B cell (primary cell): ENCODE results near the gene ATAD3B. TPM values are rescaled to one million over a fixed set of nuclear protein-coding genes. Genes with fewer than 3 reads are reported as not detected.
A peak's percentile ranks its signal among the peaks of the same experiment; 100 is the strongest.

Experiments
- ATAC-seq: fragments of 200-7000 bp; cut with Tn5 transposase; one replicate; pipeline ENCODE4 v1.10.0; 2021; ENCODE audit warnings: low read depth, mild to moderate bottlenecking, moderate number of reproducible peaks, moderate library complexity
- CTCF ChIA-PET: fragments of 350-600 bp; sonication (Branson Sonifier 250); formaldehyde crosslinking; loops from one replicate; lab custom pipeline; 2021; ENCODE audit warnings: antibody characterized with exemption, inconsistent platforms; lab: Charles Lee
- POLR2A ChIA-PET: fragments of 350-600 bp; sonication (Branson Sonifier 250); formaldehyde crosslinking; loops from one replicate; lab custom pipeline; 2021; ENCODE audit warnings: antibody characterized with exemption; lab: Charles Lee
- DNase-seq: peaks from one replicate; pipeline ENCODE4 v3.0.0; 2013
- H2AFZ ChIP-seq: 2 replicates; pipeline ENCODE4 v1.6.1; 2012; ENCODE audit warnings: mild to moderate bottlenecking, low read depth, low read length; ENCODE audit not compliant: insufficient read depth, poor library complexity, severe bottlenecking
- H3K27ac ChIP-seq, 2 donors: 1 replicate in 1 of 2; 2 replicates in 1 of 2; pipeline ENCODE4 v1.5.1; 2012 to 2013; ENCODE audit warnings: low read length in 2 of 2, mild to moderate bottlenecking in 2 of 2, moderate library complexity in 1 of 2
- H3K27me3 ChIP-seq, 4 experiments: fragments of 200-600 bp in 1 of 4; sonication (generic) in 1 of 4; replicated peaks in 1 of 4; 1 replicate in 2 of 4; 2 replicates in 2 of 4; pipeline versions ENCODE4 v1.6.1 to v1.7.0; 2013 to 2016; ENCODE audit warnings: low read length in 3 of 4, mild to moderate bottlenecking in 2 of 4, mixed read lengths in 1 of 4, moderate library complexity in 1 of 4; ENCODE audit not compliant: insufficient read depth in 4 of 4, control insufficient read depth in 3 of 4; ENCODE audit errors: control extremely low read depth in 1 of 4
- H3K36me3 ChIP-seq, 2 experiments: replicated peaks in 1 of 2; 1 replicate in 1 of 2; 2 replicates in 1 of 2; pipeline versions ENCODE4 v1.6.1 to v1.7.1; 2013; ENCODE audit warnings: low read length in 1 of 2; ENCODE audit not compliant: insufficient read depth in 2 of 2, control insufficient read depth in 1 of 2; ENCODE audit errors: control extremely low read depth in 1 of 2, extremely low read depth in 1 of 2
- H3K4me1 ChIP-seq, 2 donors: fragments of 200-600 bp in 1 of 2; sonication (generic) in 1 of 2; 1 replicate in 1 of 2; 2 replicates in 1 of 2; pipeline versions ENCODE4 v1.5.1 to v1.6.1; 2013 to 2017; ENCODE audit warnings: low read length in 2 of 2; ENCODE audit not compliant: control insufficient read depth in 2 of 2, insufficient read depth in 2 of 2
- H3K4me2 ChIP-seq: replicated peaks from 2 replicates; pipeline ENCODE3; 2012; ENCODE audit warnings: mild to moderate bottlenecking, low read depth, low read length; ENCODE audit not compliant: poor library complexity, severe bottlenecking
- H3K4me3 ChIP-seq, 5 experiments: fragments of 200-600 bp in 1 of 5; sonication (generic) in 1 of 5; 1 replicate in 3 of 5; 2 replicates in 2 of 5; pipeline versions ENCODE4 v1.5.1 to v1.7.0; 2011 to 2016; ENCODE audit warnings: low read length in 4 of 5, mild to moderate bottlenecking in 4 of 5, low read depth in 2 of 5, control low read depth in 1 of 5, moderate library complexity in 1 of 5; ENCODE audit not compliant: insufficient read depth in 1 of 5; ENCODE audit errors: control extremely low read depth in 1 of 5, extremely low read depth in 1 of 5
- H3K79me2 ChIP-seq: fragments of 200-600 bp; sonication (generic); one replicate; pipeline ENCODE4 v1.6.0; 2016; ENCODE audit warnings: low read length; ENCODE audit not compliant: control insufficient read depth, insufficient read depth
- H3K9ac ChIP-seq: fragments of 200-600 bp; sonication (generic); 2 replicates; pipeline ENCODE4 v1.6.1; 2017; ENCODE audit warnings: mild to moderate bottlenecking, low read length, moderate library complexity
- H3K9me3 ChIP-seq, 3 donors: one replicate each; pipeline versions ENCODE4 v1.6.1 to v1.7.1; 2013; ENCODE audit warnings: low read length in 2 of 3; ENCODE audit not compliant: control insufficient read depth in 2 of 3, insufficient read depth in 1 of 3; ENCODE audit errors: control extremely low read depth in 1 of 3
- H4K20me1 ChIP-seq: 2 replicates; pipeline ENCODE4 v1.6.0; 2012; ENCODE audit warnings: mild to moderate bottlenecking, low read length; ENCODE audit not compliant: insufficient read depth, control insufficient read depth, poor library complexity, severe bottlenecking
- H3K27ac Mint-ChIP-seq: one replicate; pipeline ENCODE4 v1.8.0; 2021; ENCODE audit warnings: mixed read lengths
- H3K27me3 Mint-ChIP-seq: one replicate; pipeline ENCODE4 v1.8.0; 2021; ENCODE audit warnings: mixed read lengths
- H3K4me1 Mint-ChIP-seq: one replicate; pipeline ENCODE4 v1.8.0; 2021; ENCODE audit warnings: mixed read lengths
- H3K4me3 Mint-ChIP-seq: one replicate; pipeline ENCODE4 v1.8.0; 2021; ENCODE audit warnings: mixed read lengths
- H3K9me3 Mint-ChIP-seq: one replicate; pipeline ENCODE4 v1.8.0; 2022; ENCODE audit warnings: mixed read lengths; ENCODE audit not compliant: insufficient read depth
- EZH2 ChIP-seq: IDR thresholded peaks from 2 replicates; pipeline ENCODE4 v1.6.1; 2012; ENCODE audit warnings: borderline replicate concordance, low read depth, mild to moderate bottlenecking, moderate library complexity, low read length; ENCODE audit not compliant: insufficient read depth, poor library complexity, severe bottlenecking
- whole genome bisulfite sequencing: methylation state at CpG from one replicate; pipeline ENCODE4 v1.1.5; 2013; ENCODE audit warnings: missing lambda C conversion rate; ENCODE audit not compliant: insufficient coverage; 5-methylcytosine and 5-hydroxymethylcytosine counted together
- intact Hi-C: fragments of 100-400 bp; cut with micrococcal nuclease; formaldehyde crosslinking; loops from one replicate; pipeline ENCODE4 v1.10.0; 2022
- polyA plus RNA-seq: library from polyadenylated mRNA; depleted of rRNA; stranded (reverse); fragments of >200 nt; gene quantifications from 2 replicates; pipeline ENCODE4 v1.2.3, GENCODE V29; 2012
- total RNA-seq, 2 donors: library from RNA; stranded (reverse); fragments of 120-200 nt in 1 of 2; gene quantifications; 1 replicate in 1 of 2; 2 replicates in 1 of 2; pipeline versions ENCODE4 v1.2.3 to v1.2.4, GENCODE V29; 2013 to 2022
- TF ChIP-seq, protein P1 (sequence below): fragments of 200-600 bp; IDR thresholded peaks from one replicate; pipeline ENCODE4 v1.8.0; 2022; ENCODE audit warnings: antibody characterized with exemption, mild to moderate bottlenecking

Gene ATAD3B
- total and polyA plus RNA-seq, 2 donors (not counting 1 experiment from before 2014, with no cell fraction given) = 50.9 to 51.5 TPM

GRCh38 chr1:1441002-1441888 lies 30.3 kb upstream of the ATAD3B start:
- Histone ChIP-seq H3K4me3 (no peak overlapping the region), H3K36me3 (no peaks in the 10 kb centered on the region), H3K9me3 (peaks cover 0 to 7% (median 0%) of the 10 kb centered on the region in 3 donors), H3K27ac (no peak overlapping the region), H3K27me3 (peaks cover 0 to 34% (median 15%) of the 10 kb centered on the region in 4 experiments), H2AFZ (no peak overlapping the region), H3K4me2 (peak overlapping the region; percentile 14), H3K79me2 (no peaks in the 10 kb centered on the region), H4K20me1 (no peaks in the 10 kb centered on the region), H3K4me1 (peaks cover 9 to 15% of the 10 kb centered on the region in 2 donors), H3K9ac (no peak overlapping the region)
- TF ChIP-seq, protein P1, sequence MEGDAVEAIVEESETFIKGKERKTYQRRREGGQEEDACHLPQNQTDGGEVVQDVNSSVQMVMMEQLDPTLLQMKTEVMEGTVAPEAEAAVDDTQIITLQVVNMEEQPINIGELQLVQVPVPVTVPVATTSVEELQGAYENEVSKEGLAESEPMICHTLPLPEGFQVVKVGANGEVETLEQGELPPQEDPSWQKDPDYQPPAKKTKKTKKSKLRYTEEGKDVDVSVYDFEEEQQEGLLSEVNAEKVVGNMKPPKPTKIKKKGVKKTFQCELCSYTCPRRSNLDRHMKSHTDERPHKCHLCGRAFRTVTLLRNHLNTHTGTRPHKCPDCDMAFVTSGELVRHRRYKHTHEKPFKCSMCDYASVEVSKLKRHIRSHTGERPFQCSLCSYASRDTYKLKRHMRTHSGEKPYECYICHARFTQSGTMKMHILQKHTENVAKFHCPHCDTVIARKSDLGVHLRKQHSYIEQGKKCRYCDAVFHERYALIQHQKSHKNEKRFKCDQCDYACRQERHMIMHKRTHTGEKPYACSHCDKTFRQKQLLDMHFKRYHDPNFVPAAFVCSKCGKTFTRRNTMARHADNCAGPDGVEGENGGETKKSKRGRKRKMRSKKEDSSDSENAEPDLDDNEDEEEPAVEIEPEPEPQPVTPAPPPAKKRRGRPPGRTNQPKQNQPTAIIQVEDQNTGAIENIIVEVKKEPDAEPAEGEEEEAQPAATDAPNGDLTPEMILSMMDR = peak; percentile 83
- TF ChIP-seq EZH2 = no peak
- no peak overlapping the region for H3K27ac Mint-ChIP-seq
- ChIA-PET CTCF (interaction anchor here (0.7 to 2.5 kb wide), 8 partner anchors 11 to 458 kb away, joined by 3 to 9 read pairs (median 4); partner anchors contain the start of gene MRPL20), POLR2A (no interaction called here)
- intact Hi-C loops = loop anchor here (2.0 kb wide), 1 partner anchor 34 kb away; the partner anchor contains the start of gene MRPL20
- H3K27me3 Mint-ChIP-seq = peaks cover 17% of the 10 kb centered on the region
- DNase-seq = peak; percentile 69
- H3K9me3 Mint-ChIP-seq = no peaks in the 10 kb centered on the region
- H3K4me1 Mint-ChIP-seq = peaks cover 6% of the 10 kb centered on the region
- ATAC-seq = peak; percentile 92
- H3K4me3 Mint-ChIP-seq = no peak overlapping the region
- 53% methylated on average over 29 of the region's 29 CpGs for WGBS
